Uterus (tissue), 2 donors: ENCODE measurements around the gene SOHLH1.

Experiments used
- CTCF ChIP-seq, 4 experiments: fragments of 200-600 bp in 2 of 4; fragments of 450-650 bp in 2 of 4; sonication (generic) in 2 of 4; IDR thresholded peaks; one replicate each; pipeline ENCODE4 v1.5.1; 2016 to 2019; ENCODE audit warnings: antibody characterized with exemption in 4 of 4, mild to moderate bottlenecking in 2 of 4, moderate library complexity in 1 of 4
- POLR2A ChIP-seq, 2 donors: fragments of 450-650 bp; IDR thresholded peaks; one replicate each; pipeline ENCODE4 v1.6.1; 2016; ENCODE audit warnings: antibody characterized with exemption in 2 of 2, mild to moderate bottlenecking in 1 of 2, moderate library complexity in 1 of 2

- TF ChIP-seq CTCF (IDR thresholded peaks at IDR 0.05), result peak; percentile 39 to 79 (median 74)
- no peak for TF ChIP-seq POLR2A (IDR thresholded peaks at IDR 0.05)
These were observed 2.9 kb upstream of the SOHLH1 start, which contains the start of gene KCNT1 for GRCh38 chr9:135701959-135702721.
